Stomach (tissue), 9 donors: Measurements from ENCODE around the gene CTIF. TPM values are rescaled to one million over a fixed set of nuclear protein-coding genes. Genes with fewer than 3 reads are reported as not detected.

Experiments used
- DNase-seq, 2 donors: peaks; one replicate each; pipeline versions ENCODE4 v3.0.0 to v3.0.0-alpha.2; 2013 to 2019
- H3K27ac ChIP-seq, 5 donors: fragments of 200-600 bp in 4 of 5; sonication (generic) in 4 of 5; one replicate each; pipeline ENCODE4 v1.5.1; 2013 to 2019; ENCODE audit warnings: mild to moderate bottlenecking in 1 of 5, moderate library complexity in 1 of 5
- H3K27me3 ChIP-seq, 3 donors: fragments of 200-600 bp; sonication (generic); one replicate each; pipeline ENCODE4 v1.5.1; 2017 to 2019; ENCODE audit warnings: mixed run types in 1 of 3
- H3K36me3 ChIP-seq, 4 donors: fragments of 200-600 bp; sonication (generic); 1 replicate in 3 of 4; 2 replicates in 1 of 4; pipeline ENCODE4 v1.5.1; 2016 to 2019
- H3K4me1 ChIP-seq, 4 donors: fragments of 200-600 bp; sonication (generic); one replicate each; pipeline ENCODE4 v1.5.1; 2016 to 2019
- H3K4me3 ChIP-seq, 4 donors: fragments of 200-600 bp; sonication (generic) in 3 of 4; one replicate each; pipeline ENCODE4 v1.5.1; 2016 to 2019; ENCODE audit warnings: mild to moderate bottlenecking in 1 of 4
- H3K9me3 ChIP-seq, 4 donors: fragments of 200-600 bp; sonication (generic); one replicate each; pipeline ENCODE4 v1.5.1; 2016 to 2019
- EP300 ChIP-seq: sonication (generic); formaldehyde crosslinking; IDR thresholded peaks from one replicate; pipeline ENCODE4 v1.6.1; 2017; ENCODE audit warnings: antibody characterized with exemption
- POLR2A ChIP-seq, 4 donors: fragments of 450-650 bp; IDR thresholded peaks; one replicate each; pipeline ENCODE4 v1.6.1; 2016; ENCODE audit warnings: antibody characterized with exemption in 4 of 4, control low read depth in 2 of 4, mild to moderate bottlenecking in 1 of 4, moderate library complexity in 1 of 4
- POLR2AphosphoS5 ChIP-seq, 3 donors: sonication (generic); formaldehyde crosslinking; IDR thresholded peaks; one replicate each; pipeline ENCODE4 v1.6.1; 2016; ENCODE audit warnings: antibody characterized with exemption in 3 of 3
- WGBS, 5 donors: extraction: QIAGEN DNeasy Blood & Tissue Kit in 3 of 5; methylation state at CpG; one replicate each; pipeline versions ENCODE4 v1.1.5 to v1.1.7; 2013 to 2018; 5-methylcytosine and 5-hydroxymethylcytosine counted together
- intact Hi-C: fragments of 100-400 bp; cut with DNase I; formaldehyde crosslinking; loops from one replicate; pipeline ENCODE4 v1.15.1; 2023; ENCODE audit warnings: low total_unique reads
- polyA plus RNA-seq, 3 donors: library from polyadenylated mRNA; stranded (reverse); fragments of 200-250 nt; gene quantifications; one replicate each; pipeline ENCODE4 v1.2.3, GENCODE V29; 2013
- total RNA-seq, 5 donors: library from RNA; depleted of rRNA; stranded (reverse); fragments of >200 nt; gene quantifications; one replicate each; pipeline versions ENCODE4 v1.1.0 to v1.2.3, GENCODE V29; 2014 to 2016
- TF ChIP-seq, protein P1 (sequence below), 7 experiments: fragments of 450-650 bp in 4 of 7; fragments of 200-600 bp in 3 of 7; sonication (generic) in 3 of 7; IDR thresholded peaks; one replicate each; pipeline ENCODE4 v1.5.1; 2016 to 2019; ENCODE audit warnings: antibody characterized with exemption in 7 of 7, control low read depth in 2 of 7, mild to moderate bottlenecking in 1 of 7
- donor health status: healthy with polysubstance abuse.
- donor health status: Bipolar disorder and iron deficiency.
- donor health status: healthy.

Gene CTIF
- total and polyA plus RNA-seq, 8 donors: 16.3 to 105 (median 30.3) TPM

GRCh38 chr18:48837676-48838075 lies 298.8 kb downstream of the CTIF start:
- Histone ChIP-seq H3K36me3 (no peaks in the 10 kb centered on the region), H3K4me3 (no peak overlapping the region), H3K9me3 (no peaks in the 10 kb centered on the region), H3K27me3 (no peaks in the 10 kb centered on the region), H3K27ac (no peak overlapping the region), H3K4me1 (peaks cover 28 to 67% (median 42%) of the 10 kb centered on the region in 4 donors)
- 88 to 98% (median 95%) methylated on average over 3 of the region's 3 CpGs for WGBS, 5 donors
- TF ChIP-seq EP300: no peak
- no peak for TF ChIP-seq POLR2A (IDR thresholded peaks at IDR 0.05)
- TF ChIP-seq, protein P1, sequence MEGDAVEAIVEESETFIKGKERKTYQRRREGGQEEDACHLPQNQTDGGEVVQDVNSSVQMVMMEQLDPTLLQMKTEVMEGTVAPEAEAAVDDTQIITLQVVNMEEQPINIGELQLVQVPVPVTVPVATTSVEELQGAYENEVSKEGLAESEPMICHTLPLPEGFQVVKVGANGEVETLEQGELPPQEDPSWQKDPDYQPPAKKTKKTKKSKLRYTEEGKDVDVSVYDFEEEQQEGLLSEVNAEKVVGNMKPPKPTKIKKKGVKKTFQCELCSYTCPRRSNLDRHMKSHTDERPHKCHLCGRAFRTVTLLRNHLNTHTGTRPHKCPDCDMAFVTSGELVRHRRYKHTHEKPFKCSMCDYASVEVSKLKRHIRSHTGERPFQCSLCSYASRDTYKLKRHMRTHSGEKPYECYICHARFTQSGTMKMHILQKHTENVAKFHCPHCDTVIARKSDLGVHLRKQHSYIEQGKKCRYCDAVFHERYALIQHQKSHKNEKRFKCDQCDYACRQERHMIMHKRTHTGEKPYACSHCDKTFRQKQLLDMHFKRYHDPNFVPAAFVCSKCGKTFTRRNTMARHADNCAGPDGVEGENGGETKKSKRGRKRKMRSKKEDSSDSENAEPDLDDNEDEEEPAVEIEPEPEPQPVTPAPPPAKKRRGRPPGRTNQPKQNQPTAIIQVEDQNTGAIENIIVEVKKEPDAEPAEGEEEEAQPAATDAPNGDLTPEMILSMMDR (IDR thresholded peaks at IDR 0.05): no peak
- no peak for TF ChIP-seq POLR2AphosphoS5 (IDR thresholded peaks at IDR 0.05)
- DNase-seq: no peak
- intact Hi-C loops: no loop called here

GRCh38 chr18:48838166-48838775 lies 299.4 kb downstream of the CTIF start:
- TF ChIP-seq POLR2A (IDR thresholded peaks at IDR 0.05) (no peak), POLR2AphosphoS5 (IDR thresholded peaks at IDR 0.05) (no peak), EP300 (no peak)
- TF ChIP-seq, protein P1 (IDR thresholded peaks at IDR 0.05): no peak
- no peak for DNase-seq
- no peak overlapping the region for H3K27ac ChIP-seq
- intact Hi-C loops: no loop called here
- no peak overlapping the region for H3K4me3 ChIP-seq
- no peaks in the 10 kb centered on the region for H3K27me3 ChIP-seq
- H3K36me3 ChIP-seq: no peaks in the 10 kb centered on the region
- peaks cover 29 to 67% (median 42%) of the 10 kb centered on the region in 4 donors for H3K4me1 ChIP-seq
- H3K9me3 ChIP-seq: no peaks in the 10 kb centered on the region
- 85 to 97% (median 96%) methylated on average over 9 to 12 of the region's 12 CpGs for WGBS, 5 donors

- DNase-seq: no peak
- Histone ChIP-seq H3K36me3 (no peaks in the 10 kb centered on the region), H3K27ac (no peak overlapping the region), H3K4me1 (peaks cover 27 to 61% (median 40%) of the 10 kb centered on the region in 4 donors), H3K4me3 (no peak overlapping the region), H3K9me3 (no peaks in the 10 kb centered on the region), H3K27me3 (no peaks in the 10 kb centered on the region)
- WGBS, 5 donors: 77 to 91% (median 87%) methylated on average over 9 to 10 of the region's 10 CpGs
- no peak for TF ChIP-seq POLR2A (IDR thresholded peaks at IDR 0.05)
- TF ChIP-seq, protein P1 (IDR thresholded peaks at IDR 0.05): no peak
- intact Hi-C loops: no loop called here
These were observed 300.3 kb downstream of the CTIF start for GRCh38 chr18:48838921-48839818.

DNA sequence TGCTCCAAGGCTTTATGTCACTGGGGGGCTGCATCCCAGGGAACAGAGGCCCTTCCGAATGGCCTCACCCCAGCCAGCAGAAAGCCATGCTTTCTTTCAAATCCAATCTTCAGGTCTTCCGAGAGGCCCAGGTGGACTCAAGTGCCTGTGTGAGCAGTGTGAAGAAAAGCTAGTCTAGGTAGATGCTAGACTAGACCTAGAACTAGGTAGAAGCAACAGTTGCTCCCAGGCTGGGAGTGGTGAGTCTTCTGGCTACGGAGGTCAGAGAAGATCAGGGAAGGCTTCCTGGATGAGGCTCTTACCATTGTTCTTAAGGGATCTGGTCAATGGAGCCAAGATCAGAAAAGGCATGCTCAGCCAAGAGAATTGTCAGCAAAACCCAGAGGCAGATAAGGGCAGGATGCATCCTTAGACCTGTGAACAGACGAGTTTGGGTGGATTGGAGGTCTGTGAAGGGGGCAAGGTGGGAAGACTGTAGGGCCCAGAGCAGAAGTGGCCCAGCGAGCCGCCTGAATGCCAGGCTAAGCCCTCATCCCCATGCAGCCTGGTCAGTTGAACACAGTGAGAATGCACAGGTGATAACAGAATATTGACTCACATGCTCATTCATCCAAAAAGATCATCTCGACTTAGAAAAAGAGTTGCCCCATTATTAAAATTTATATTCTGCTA lies 301.1 kb downstream of the CTIF start:
- Histone ChIP-seq H3K27me3 (no peaks in the 10 kb centered on the region), H3K4me3 (no peak overlapping the region), H3K36me3 (peaks cover 0 to 7% (median 0%) of the 10 kb centered on the region in 4 donors), H3K27ac (peak overlapping the region in 1 of 5 donors; percentile 64), H3K4me1 (peaks cover 27 to 53% (median 41%) of the 10 kb centered on the region in 4 donors), H3K9me3 (no peaks in the 10 kb centered on the region)
- no peak for TF ChIP-seq POLR2AphosphoS5 (IDR thresholded peaks at IDR 0.05)
- no peak for TF ChIP-seq EP300
- TF ChIP-seq, protein P1 (IDR thresholded peaks at IDR 0.05): no peak
- no peak for TF ChIP-seq POLR2A (IDR thresholded peaks at IDR 0.05)
- DNase-seq: no peak
- 75 to 81% (median 77%) methylated on average over 7 of the region's 7 CpGs for WGBS, 5 donors
- intact Hi-C loops: no loop called here
